ENCODE measurements around the gene NSRP1. TPM values are rescaled to one million over a fixed set of nuclear protein-coding genes. Genes with fewer than 3 reads are reported as not detected.
"Not testable (repeated sequence)": the region's sequence is repeated elsewhere in the genome, so short reads cannot be mapped to it uniquely, and the experiment has no call there.

The NSRP1 gene
- total and polyA plus RNA-seq, 2 experiments from 2014 or later, result 7.7 to 54.8 TPM

GRCh38 chr17:30137158-30137557, 20.5 kb downstream of the NSRP1 start:
- H3K79me2 ChIP-seq (ENCODE audit: insufficient read depth), result peaks cover 100% of the 10 kb centered on the region
- no peak overlapping the region for H3K4me3 ChIP-seq
- no peak for TF ChIP-seq EZH2phosphoT487 (IDR thresholded peaks at IDR 0.05; ENCODE audit: insufficient read depth, low read depth)
- no peak for TF ChIP-seq EZH2 (IDR thresholded peaks at IDR 0.05; ENCODE audit: insufficient read depth, poor library complexity, severe bottlenecking)
- no peaks in the 10 kb centered on the region for H3F3A ChIP-seq (ENCODE audit: insufficient read depth)
- no peaks in the 10 kb centered on the region for H3K4me1 ChIP-seq (ENCODE audit: insufficient read depth)
- no peak for DNase-seq
- no peak overlapping the region for H2AFZ ChIP-seq
- no peaks in the 10 kb centered on the region for H3K27me3 ChIP-seq (replicated peaks; ENCODE audit: insufficient read depth)
- no peaks in the 10 kb centered on the region for H4K20me1 ChIP-seq (ENCODE audit: insufficient read depth)
- H3K36me3 ChIP-seq (ENCODE audit: low read depth), result peaks cover 18% of the 10 kb centered on the region
- 96 to 99% methylated on average over 3 of the region's 3 CpGs for WGBS, 2 experiments (ENCODE audit: low coverage in 1 of 2, low lambda C conversion rate in 2 of 2, missing lambda C conversion rate in 2 of 2)
- no peak overlapping the region for H3K9ac ChIP-seq
- no peak overlapping the region for H3K27ac ChIP-seq
- in situ Hi-C loops (cut with MboI), result no loop called here
- no peaks in the 10 kb centered on the region for H3K9me3 ChIP-seq (ENCODE audit: low read depth)
- no peak overlapping the region for H3K4me2 ChIP-seq (ENCODE audit: unreplicated experiment)
- no peaks in the 10 kb centered on the region for H3K9me2 ChIP-seq (ENCODE audit: insufficient read depth)

DNA sequence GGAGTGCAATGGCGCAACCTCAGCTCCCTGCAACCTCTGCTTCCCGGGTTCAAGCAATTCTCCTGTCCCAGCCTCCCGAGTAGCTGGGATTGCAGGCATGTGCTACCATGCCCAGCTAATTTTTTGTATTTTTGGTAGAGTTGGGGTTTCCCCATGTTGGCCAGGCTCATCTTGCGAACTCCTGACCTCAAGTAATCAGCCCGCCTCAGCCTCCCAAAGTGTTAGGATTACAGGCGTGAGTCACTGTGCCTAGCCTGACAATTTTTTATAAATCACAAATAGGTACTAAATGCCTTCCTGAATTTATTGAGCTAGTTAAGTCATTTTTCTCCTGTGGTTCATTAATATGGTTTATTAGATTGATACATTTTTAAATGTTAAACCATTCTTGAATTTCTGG, 31.2 kb downstream of the NSRP1 start:
- H3K4me3 ChIP-seq; H3K9me2 ChIP-seq (ENCODE audit: insufficient read depth); H2AFZ ChIP-seq; H3K9ac ChIP-seq; H3K4me1 ChIP-seq (ENCODE audit: insufficient read depth); H3F3A ChIP-seq (ENCODE audit: insufficient read depth); H3K9me3 ChIP-seq (ENCODE audit: low read depth); H3K27me3 ChIP-seq (replicated peaks; ENCODE audit: insufficient read depth); H3K4me2 ChIP-seq (ENCODE audit: unreplicated experiment); H3K27ac ChIP-seq; in situ Hi-C loops (cut with MboI); H3K36me3 ChIP-seq (ENCODE audit: low read depth): not testable (repeated sequence)
- Histone ChIP-seq H3K79me2 (ENCODE audit: insufficient read depth) (peaks cover 99% of the 10 kb centered on the region), H4K20me1 (ENCODE audit: insufficient read depth) (peaks cover 10% of the 10 kb centered on the region; the same call in 1 of the 2 replicates)
- DNase-seq, result peak; percentile 6
- WGBS, 2 experiments (ENCODE audit: low coverage in 1 of 2, low lambda C conversion rate in 2 of 2, missing lambda C conversion rate in 2 of 2), result 87 to 90% methylated on average over 6 of the region's 6 CpGs

DNA sequence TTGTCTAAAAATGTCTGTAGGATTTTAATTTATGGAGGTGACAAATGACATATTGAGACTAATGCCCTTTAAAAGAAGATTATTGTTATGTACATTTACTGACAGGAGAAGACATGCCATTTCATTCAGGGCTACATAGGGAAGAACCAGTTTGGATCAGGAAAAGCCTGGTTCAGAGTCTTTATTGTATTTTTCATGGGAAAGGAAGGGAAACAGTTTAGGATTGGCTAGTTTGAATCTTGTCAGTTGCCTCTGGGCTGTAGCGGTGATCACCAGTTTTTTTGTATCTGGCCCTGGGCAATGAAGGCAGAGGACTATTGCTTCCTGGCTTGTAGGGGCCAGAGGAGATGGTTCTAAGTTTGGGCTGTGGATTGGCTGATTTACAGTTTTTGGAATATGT, 31.8 kb downstream of the NSRP1 start:
- no peak for TF ChIP-seq EZH2phosphoT487 (IDR thresholded peaks at IDR 0.05; ENCODE audit: insufficient read depth, low read depth)
- TF ChIP-seq EZH2 (IDR thresholded peaks at IDR 0.05; ENCODE audit: insufficient read depth, poor library complexity, severe bottlenecking), result no peak
- Histone ChIP-seq H4K20me1 (ENCODE audit: insufficient read depth) (peaks cover 10% of the 10 kb centered on the region; the same call in 1 of the 2 replicates), H3K9me3 (ENCODE audit: low read depth) (no peaks in the 10 kb centered on the region), H2AFZ (no peak overlapping the region), H3K9ac (no peak overlapping the region), H3K27ac (no peak overlapping the region), H3K4me3 (no peak overlapping the region), H3F3A (ENCODE audit: insufficient read depth) (no peaks in the 10 kb centered on the region), H3K36me3 (ENCODE audit: low read depth) (0 out of 2 replicates have a peak, but pooled peaks cover 2% of the 10 kb centered on the region), H3K4me2 (ENCODE audit: unreplicated experiment) (no peak overlapping the region), H3K9me2 (ENCODE audit: insufficient read depth) (no peaks in the 10 kb centered on the region), H3K79me2 (ENCODE audit: insufficient read depth) (peaks cover 99% of the 10 kb centered on the region), H3K27me3 (replicated peaks; ENCODE audit: insufficient read depth) (no peaks in the 10 kb centered on the region), H3K4me1 (ENCODE audit: insufficient read depth) (no peaks in the 10 kb centered on the region)
- in situ Hi-C loops (cut with MboI), result no loop called here
- DNase-seq, result no peak
- 95% methylated on average over 1 of the region's 1 CpG for WGBS, 2 experiments (ENCODE audit: low coverage in 1 of 2, low lambda C conversion rate in 2 of 2, missing lambda C conversion rate in 2 of 2)

DNA sequence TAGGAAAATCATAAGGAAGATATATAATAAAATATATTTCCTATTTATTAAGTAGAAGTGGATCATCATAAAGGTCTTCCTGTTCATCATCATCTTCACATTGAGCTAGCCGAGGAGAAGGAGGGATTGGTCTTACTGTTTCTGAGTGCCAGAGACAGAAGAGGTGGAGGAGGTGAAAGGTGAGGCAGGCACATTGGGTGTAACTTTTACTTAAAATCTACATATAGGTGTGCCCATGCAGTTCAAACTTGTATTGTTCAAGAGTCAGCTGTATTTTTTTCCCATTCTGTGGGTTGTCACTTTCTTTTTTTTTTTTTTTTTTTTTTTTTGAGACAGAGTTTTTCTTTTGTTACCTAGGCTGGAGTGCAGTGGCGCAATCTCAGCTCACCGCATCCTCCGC, 34.9 kb downstream of the NSRP1 start:
- H3K9ac ChIP-seq, result no peak overlapping the region
- no peaks in the 10 kb centered on the region for H3F3A ChIP-seq (ENCODE audit: insufficient read depth)
- H4K20me1 ChIP-seq (ENCODE audit: insufficient read depth), result peaks cover 10% of the 10 kb centered on the region; the same call in 1 of the 2 replicates
- H3K4me1 ChIP-seq (ENCODE audit: insufficient read depth), result no peaks in the 10 kb centered on the region
- 97 to 99% methylated on average over 4 of the region's 4 CpGs for WGBS, 2 experiments (ENCODE audit: low coverage in 1 of 2, low lambda C conversion rate in 2 of 2, missing lambda C conversion rate in 2 of 2)
- H3K27me3 ChIP-seq (replicated peaks; ENCODE audit: insufficient read depth), result no peaks in the 10 kb centered on the region
- no peak overlapping the region for H3K27ac ChIP-seq
- no peak overlapping the region for H3K4me2 ChIP-seq (ENCODE audit: unreplicated experiment)
- no peak for DNase-seq
- TF ChIP-seq EZH2 (IDR thresholded peaks at IDR 0.05; ENCODE audit: insufficient read depth, poor library complexity, severe bottlenecking), result no peak
- TF ChIP-seq EZH2phosphoT487 (IDR thresholded peaks at IDR 0.05; ENCODE audit: insufficient read depth, low read depth), result no peak
- no peaks in the 10 kb centered on the region for H3K9me3 ChIP-seq (ENCODE audit: low read depth)
- no peaks in the 10 kb centered on the region for H3K9me2 ChIP-seq (ENCODE audit: insufficient read depth)
- H2AFZ ChIP-seq, result no peak overlapping the region
- no peaks in the 10 kb centered on the region for H3K36me3 ChIP-seq (ENCODE audit: low read depth)
- in situ Hi-C loops (cut with MboI), result no loop called here
- no peak overlapping the region for H3K4me3 ChIP-seq
- peaks cover 99% of the 10 kb centered on the region for H3K79me2 ChIP-seq (ENCODE audit: insufficient read depth)

DNA sequence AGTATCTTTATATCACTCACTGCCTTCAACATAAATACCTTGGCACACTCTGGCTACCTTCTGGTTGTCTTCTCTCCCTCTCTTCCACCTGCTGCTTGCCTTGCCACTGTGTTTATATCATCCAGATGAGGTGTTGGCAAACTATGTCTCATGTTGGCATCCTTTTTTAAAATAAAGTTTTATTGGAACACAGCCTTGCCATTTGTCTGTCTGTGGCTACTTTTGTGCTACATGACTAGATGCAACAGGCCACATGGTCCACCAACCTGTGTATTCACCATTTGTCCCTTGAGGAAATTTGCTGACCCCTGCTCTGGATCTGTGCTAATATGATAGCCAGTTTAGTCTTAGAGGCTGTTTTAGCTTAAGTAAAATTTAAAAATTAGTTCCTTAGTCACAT, 36.8 kb downstream of the NSRP1 start:
- no peak for TF ChIP-seq EZH2phosphoT487 (IDR thresholded peaks at IDR 0.05; ENCODE audit: insufficient read depth, low read depth)
- no peak overlapping the region for H3K4me3 ChIP-seq
- no peak overlapping the region for H3K4me2 ChIP-seq (ENCODE audit: unreplicated experiment)
- H3K9ac ChIP-seq, result no peak overlapping the region
- peaks cover 9% of the 10 kb centered on the region; the same call in 1 of the 2 replicates for H3K36me3 ChIP-seq (ENCODE audit: low read depth)
- no peaks in the 10 kb centered on the region for H3K27me3 ChIP-seq (replicated peaks; ENCODE audit: insufficient read depth)
- peaks cover 99% of the 10 kb centered on the region for H3K79me2 ChIP-seq (ENCODE audit: insufficient read depth)
- no peaks in the 10 kb centered on the region for H3K4me1 ChIP-seq (ENCODE audit: insufficient read depth)
- H2AFZ ChIP-seq, result no peak overlapping the region
- H4K20me1 ChIP-seq (ENCODE audit: insufficient read depth), result peaks cover 14% of the 10 kb centered on the region; the same call in 1 of the 2 replicates
- H3K9me2 ChIP-seq (ENCODE audit: insufficient read depth), result no peaks in the 10 kb centered on the region
- 0 out of 2 replicates have a peak, but pooled peaks cover 8% of the 10 kb centered on the region for H3F3A ChIP-seq (ENCODE audit: insufficient read depth)
- in situ Hi-C loops (cut with MboI), result no loop called here
- DNase-seq, result no peak
- H3K9me3 ChIP-seq (ENCODE audit: low read depth), result no peaks in the 10 kb centered on the region
- H3K27ac ChIP-seq, result no peak overlapping the region

All from GM23248 (cell line).